GM12872 (cell line): ENCODE data around the gene TRIM71.

ENCODE experiments used
- CTCF ChIP-seq: IDR thresholded peaks from 3 replicates; pipeline ENCODE4 v1.5.1; 2011; ENCODE audit warnings: low read depth, mild to moderate bottlenecking, low read length, moderate library complexity; ENCODE audit not compliant: insufficient read depth

Gene TRIM71

DNA sequence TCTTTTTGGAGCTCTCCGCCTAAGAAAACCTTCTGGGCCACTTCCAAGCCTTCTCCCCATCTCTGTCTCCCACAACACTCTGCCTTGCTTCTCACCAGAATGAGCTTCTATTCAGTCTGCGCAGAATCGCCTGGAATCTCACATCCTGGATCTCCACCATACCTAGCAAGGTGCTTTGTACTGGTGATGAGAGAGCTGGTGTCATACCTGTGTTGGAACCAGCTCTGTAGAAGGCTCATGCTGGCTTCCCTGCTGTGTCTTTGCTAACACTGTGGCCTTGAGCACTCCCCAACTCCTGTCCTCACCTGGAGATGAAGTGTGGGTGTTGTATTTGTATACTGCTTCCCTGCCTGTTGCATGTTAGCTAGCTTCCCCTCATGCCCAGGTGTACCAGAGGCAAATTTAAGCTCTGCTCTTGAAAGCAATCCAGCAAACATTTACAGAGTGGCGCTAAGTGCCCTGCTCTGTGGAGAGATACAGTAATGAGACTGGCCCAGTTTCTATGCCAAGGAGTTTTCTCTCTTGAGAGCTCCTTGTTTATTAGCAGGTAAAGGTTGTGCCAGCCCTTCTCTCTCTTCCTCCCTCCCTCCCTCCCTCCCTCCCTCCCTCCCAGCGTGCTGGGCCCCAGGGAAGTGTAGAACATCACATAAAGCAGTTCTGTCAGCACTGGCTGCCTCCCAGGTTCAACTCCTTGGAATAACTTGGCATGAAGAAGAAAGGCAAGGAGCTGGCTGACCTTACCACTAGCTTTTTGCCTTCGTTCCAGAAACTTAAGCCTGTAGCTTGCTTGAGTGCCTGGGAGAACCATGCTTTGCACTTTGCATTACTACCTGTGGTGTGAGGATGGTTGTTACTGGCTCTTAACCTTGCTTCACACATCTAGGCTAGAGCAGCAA lies 54.9 kb downstream of the TRIM71 start:
- TF ChIP-seq CTCF = no peak

- TF ChIP-seq CTCF = peak; percentile 39
These were observed 55.8 kb downstream of the TRIM71 start for GRCh38 chr3:32873531-32874130.

- no peak for TF ChIP-seq CTCF
These were observed 59.1 kb downstream of the TRIM71 start for GRCh38 chr3:32876920-32877319.

GRCh38 chr3:32877598-32877997 lies 59.8 kb downstream of the TRIM71 start:
- TF ChIP-seq CTCF = no peak

GRCh38 chr3:32880225-32880624 lies 62.4 kb downstream of the TRIM71 start:
- TF ChIP-seq CTCF = no peak

DNA sequence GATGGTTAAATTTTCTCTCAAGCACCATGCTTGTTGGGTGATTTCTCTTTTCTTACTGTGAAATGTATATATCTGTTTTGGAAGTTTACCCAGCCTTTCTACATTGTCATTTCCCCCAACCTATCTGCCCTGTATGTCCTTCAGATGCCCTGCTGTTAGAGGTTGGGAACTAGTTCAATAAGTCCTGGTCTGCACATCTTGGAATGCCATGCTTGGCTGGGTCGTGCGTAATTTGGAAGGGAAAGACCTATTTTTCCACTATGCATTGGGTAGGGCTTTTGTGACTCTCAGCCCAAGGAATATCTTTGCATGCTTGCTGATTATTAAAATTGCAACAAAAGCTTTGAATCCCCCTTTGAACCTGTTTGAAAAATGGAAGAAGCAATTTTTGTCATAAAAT lies 63.8 kb downstream of the TRIM71 start:
- TF ChIP-seq CTCF = no peak

DNA sequence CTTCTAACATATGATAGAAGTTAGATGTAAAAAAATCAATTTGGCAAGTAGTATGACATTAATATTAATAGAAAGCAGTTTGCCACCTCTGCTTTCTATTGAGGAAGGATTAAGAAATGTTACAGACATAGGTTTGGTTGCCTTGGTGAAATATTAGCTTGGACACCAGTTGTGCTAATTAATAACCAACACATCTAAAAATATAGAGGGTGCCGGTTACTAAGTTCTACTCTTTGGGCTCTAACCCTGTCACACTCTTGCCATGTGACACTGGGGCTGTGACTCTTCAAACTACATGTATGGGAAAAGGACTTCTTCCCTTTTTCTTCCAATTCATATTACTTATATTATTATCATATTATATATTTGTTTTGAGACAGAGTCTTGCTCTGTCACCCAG lies 64.4 kb downstream of the TRIM71 start:
- no peak for TF ChIP-seq CTCF
